Endothelial cell of umbilical vein (primary cell): ENCODE measurements around the gene FSTL4. TPM values are rescaled to one million over a fixed set of nuclear protein-coding genes. Genes with fewer than 3 reads are reported as not detected.

Experiments
- BruUV-seq: library from RNA; stranded (reverse); fragments of 400-500 nt; replicated peaks from 2 replicates; lab custom pipeline; 2021; lab: Mats Ljungman, UMichigan
- CTCF ChIA-PET: fragments of 300-600, 350-600 bp; sonication (Branson Sonifier 250); formaldehyde crosslinking; loops from one replicate; lab custom pipeline; 2021; ENCODE audit warnings: antibody characterized with exemption, inconsistent platforms; lab: Charles Lee
- POLR2A ChIA-PET: fragments of 300-600, 350-600 bp; sonication (Branson Sonifier 250); formaldehyde crosslinking; loops from one replicate; lab custom pipeline; 2021; ENCODE audit warnings: antibody characterized with exemption, inconsistent platforms; lab: Charles Lee
- DNase-seq: peaks from one replicate; pipeline ENCODE4 v3.0.0-alpha.2; 2011; ENCODE audit warnings: low read depth, low spot score
- FAIRE-seq: peaks from 2 replicates; lab custom pipeline; 2011; peaks lifted over from hg19 to GRCh38; lab: Jason Lieb, UNC
- H2AFZ ChIP-seq: 2 replicates; pipeline ENCODE4 v1.6.0; 2012; ENCODE audit warnings: low read depth, low read length, control low read depth, inconsistent platforms
- H3K27ac ChIP-seq: 2 replicates; pipeline ENCODE4 v1.5.1; 2011; ENCODE audit warnings: low read depth, mild to moderate bottlenecking, control low read depth, low read length, moderate library complexity; ENCODE audit not compliant: insufficient read depth
- H3K27me3 ChIP-seq, 2 experiments: 2 replicates each; pipeline versions ENCODE4 v1.6.0 to v1.6.1; 2011; ENCODE audit warnings: low read length in 2 of 2, mixed read lengths in 1 of 2; ENCODE audit not compliant: control insufficient read depth in 2 of 2, insufficient read depth in 2 of 2
- H3K36me3 ChIP-seq, 2 experiments: 2 replicates in 1 of 2; 3 replicates in 1 of 2; pipeline ENCODE4 v1.5.1; 2011; ENCODE audit warnings: low read length in 2 of 2, mild to moderate bottlenecking in 1 of 2, moderate library complexity in 1 of 2; ENCODE audit not compliant: control insufficient read depth in 2 of 2, insufficient read depth in 2 of 2; ENCODE audit errors: extremely low read depth in 1 of 2
- H3K4me1 ChIP-seq: 3 replicates; pipeline ENCODE4 v1.5.1; 2011; ENCODE audit warnings: mild to moderate bottlenecking, low read length; ENCODE audit not compliant: control insufficient read depth, insufficient read depth; ENCODE audit errors: extremely low read depth
- H3K4me2 ChIP-seq: 2 replicates; pipeline ENCODE4 v1.6.1; 2011; ENCODE audit warnings: low read length, control low read depth, mixed read lengths; ENCODE audit not compliant: insufficient read depth
- H3K4me3 ChIP-seq, 3 experiments: fragments of 200-600 bp in 1 of 3; sonication (generic), shearing (Covaris generic) in 1 of 3; replicated peaks in 1 of 3; 2 replicates each; pipeline ENCODE4 v1.5.1; 2011 to 2016; ENCODE audit warnings: control low read depth in 3 of 3, low read length in 3 of 3, mild to moderate bottlenecking in 2 of 3, inconsistent platforms in 1 of 3, low read depth in 1 of 3, moderate library complexity in 1 of 3; ENCODE audit not compliant: insufficient read depth in 1 of 3
- H3K79me2 ChIP-seq: 2 replicates; pipeline ENCODE4 v1.6.0; 2012; ENCODE audit warnings: low read length, inconsistent platforms; ENCODE audit not compliant: control insufficient read depth, insufficient read depth
- H3K9ac ChIP-seq: replicated peaks from 2 replicates; pipeline ENCODE3; 2011; ENCODE audit warnings: low read length, control low read depth; ENCODE audit not compliant: insufficient read depth; ENCODE audit errors: extremely low read depth
- H3K9me1 ChIP-seq: replicated peaks from 3 replicates; pipeline ENCODE4 v1.6.0; 2011; ENCODE audit warnings: mild to moderate bottlenecking, low read length; ENCODE audit not compliant: control insufficient read depth, insufficient read depth; ENCODE audit errors: extremely low read depth
- H3K9me3 ChIP-seq: replicated peaks from 2 replicates; pipeline ENCODE4 v1.5.1; 2012; ENCODE audit warnings: low read length, inconsistent platforms; ENCODE audit not compliant: control insufficient read depth, insufficient read depth
- H4K20me1 ChIP-seq: replicated peaks from 2 replicates; pipeline ENCODE3; 2011; ENCODE audit warnings: mild to moderate bottlenecking, low read length; ENCODE audit not compliant: control insufficient read depth, insufficient read depth; ENCODE audit errors: extremely low read depth
- FOS ChIP-seq: IDR thresholded peaks from 2 replicates; pipeline ENCODE4 v1.6.1; 2011; ENCODE audit warnings: mild to moderate bottlenecking, low read length, moderate library complexity, borderline replicate concordance; ENCODE audit not compliant: insufficient read depth
- JUN ChIP-seq: IDR thresholded peaks from 2 replicates; pipeline ENCODE4 v1.6.1; 2011; ENCODE audit warnings: borderline replicate concordance, low read depth; ENCODE audit not compliant: insufficient read length, insufficient read depth
- POLR2AphosphoS5 ChIP-seq: IDR thresholded peaks from 2 replicates; pipeline ENCODE4 v1.6.1; 2012; ENCODE audit warnings: low read depth, mild to moderate bottlenecking, control low read depth, low read length, moderate library complexity; ENCODE audit not compliant: insufficient read depth
- dilution Hi-C: fragments of 300-500 bp; cut with MboI; formaldehyde crosslinking; loops from one replicate; pipeline ENCODE4 v1.15.0; 2019; ENCODE audit warnings: low sequenced_read_pairs; ENCODE audit not compliant: extremely low pct_ligation_motif_present
- intact Hi-C: fragments of 100-400 bp; cut with micrococcal nuclease; formaldehyde crosslinking; loops from one replicate; pipeline ENCODE4 v1.10.0; 2022
- polyA plus RNA-seq, 4 experiments: library from polyadenylated mRNA; depleted of rRNA in 3 of 4; stranded (reverse) in 3 of 4; unstranded in 1 of 4; fragments of >200 nt; gene quantifications; 2 replicates each; pipeline versions ENCODE4 v1.2.1 to v1.2.3, GENCODE V29; 2011 to 2012; ENCODE audit warnings: missing spikeins in 1 of 4
- total RNA-seq: library from RNA; stranded (reverse); gene quantifications from 2 replicates; pipeline ENCODE4 v1.2.3, GENCODE V29; 2021
- TF ChIP-seq, protein P1 (sequence below): IDR thresholded peaks from 2 replicates; pipeline ENCODE4 v1.6.1; 2011; ENCODE audit not compliant: insufficient read depth, insufficient read length
- TF ChIP-seq, protein P2 (sequence below), 2 donors: IDR thresholded peaks; 1 replicate in 1 of 2; 2 replicates in 1 of 2; pipeline ENCODE4 v1.5.1; 2011; ENCODE audit warnings: low read length in 2 of 2, mild to moderate bottlenecking in 2 of 2, moderate library complexity in 2 of 2, control low read depth in 1 of 2, inconsistent platforms in 1 of 2, low read depth in 1 of 2; ENCODE audit not compliant: insufficient read depth in 1 of 2; ENCODE audit errors: extremely low read depth in 1 of 2

FSTL4 gene
- total and polyA plus RNA-seq, 2 donors (not counting 3 experiments of a cell fraction or from before 2014, with no cell fraction given), result 0.18 TPM; not detected in 1

DNA sequence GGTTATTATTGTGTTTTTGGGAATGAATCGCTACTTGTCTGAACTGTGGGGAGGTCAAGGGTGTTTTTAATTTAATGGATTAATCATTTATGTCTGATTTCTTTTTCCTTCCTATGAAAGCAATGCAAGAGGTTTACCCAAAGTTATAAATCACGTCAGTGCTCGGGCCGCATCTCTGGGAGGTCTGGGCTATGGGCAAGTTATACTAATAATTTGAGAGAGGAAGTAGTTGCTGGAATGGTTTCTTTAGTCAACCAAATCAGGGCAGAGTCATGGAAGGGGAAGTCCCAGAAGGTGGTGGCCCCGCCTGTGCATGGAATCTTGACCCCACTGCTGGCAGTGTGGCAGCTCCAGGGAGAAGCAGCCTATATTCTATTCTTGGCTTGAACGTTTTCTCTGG lies 380.3 kb downstream of the FSTL4 start:
- CTCF ChIA-PET, result interaction anchor here (1.4 to 1.7 kb wide), 3 partner anchors 9 to 118 kb away, joined by 3 to 7 read pairs (median 4); no protein-coding TSS in a partner anchor
- Histone ChIP-seq H3K79me2 (no peaks in the 10 kb centered on the region), H3K27ac (no peak overlapping the region), H3K36me3 (no peaks in the 10 kb centered on the region), H3K4me1 (peaks cover 8% of the 10 kb centered on the region), H3K4me3 (no peak overlapping the region), H4K20me1 (no peaks in the 10 kb centered on the region), H2AFZ (no peak overlapping the region), H3K4me2 (no peak overlapping the region), H3K9ac (no peak overlapping the region), H3K27me3 (no peaks in the 10 kb centered on the region), H3K9me3 (no peaks in the 10 kb centered on the region), H3K9me1 (no peaks in the 10 kb centered on the region)
- TF ChIP-seq, protein P1, sequence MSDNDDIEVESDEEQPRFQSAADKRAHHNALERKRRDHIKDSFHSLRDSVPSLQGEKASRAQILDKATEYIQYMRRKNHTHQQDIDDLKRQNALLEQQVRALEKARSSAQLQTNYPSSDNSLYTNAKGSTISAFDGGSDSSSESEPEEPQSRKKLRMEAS, result no peak
- TF ChIP-seq JUN, result no peak
- DNase-seq (no peak), FAIRE-seq (no peak)
- no TSS peak for BruUV-seq
- dilution Hi-C loops (no loop called here), intact Hi-C loops (no loop called here)
- POLR2A ChIA-PET, result no interaction called here

DNA sequence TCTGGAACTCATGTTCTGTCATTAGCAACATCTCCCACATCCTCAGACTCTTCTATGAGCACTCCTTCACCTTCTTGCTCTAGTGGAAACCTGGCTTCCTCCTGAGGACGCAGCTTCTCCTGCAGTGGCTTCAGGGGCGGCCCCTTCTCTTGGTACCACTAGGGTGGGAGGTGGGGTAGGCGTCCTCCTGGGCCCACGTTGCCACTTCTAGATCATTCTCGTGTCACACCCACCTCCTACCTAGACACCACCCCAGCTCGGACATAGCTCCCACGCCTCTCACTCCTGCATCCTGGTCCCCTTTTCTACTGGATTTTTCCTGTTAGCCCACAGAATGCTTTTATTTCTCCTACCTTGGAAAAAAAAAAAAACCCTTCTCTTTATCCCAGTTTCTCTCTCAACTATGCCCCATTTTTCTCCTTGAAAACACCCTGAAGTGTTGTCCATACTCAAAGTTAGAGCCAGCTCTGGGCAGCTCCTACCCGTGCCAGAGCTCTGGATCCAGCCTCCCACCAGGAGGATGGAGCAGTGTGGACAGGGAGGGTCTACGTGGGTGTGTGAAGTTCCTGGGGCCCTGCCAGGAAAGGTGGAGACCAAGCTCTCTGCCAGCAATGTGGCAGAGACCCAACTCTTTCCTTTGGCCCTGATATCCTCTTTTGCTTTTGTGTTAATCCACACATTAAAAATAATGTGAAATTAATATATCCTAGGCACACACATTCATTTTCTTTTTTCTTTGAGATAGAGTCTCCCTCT lies 381.3 kb downstream of the FSTL4 start:
- DNase-seq (no peak), FAIRE-seq (no peak)
- Histone ChIP-seq H3K4me3 (no peak overlapping the region), H3K36me3 (no peaks in the 10 kb centered on the region), H3K9me1 (no peaks in the 10 kb centered on the region), H3K9me3 (no peaks in the 10 kb centered on the region), H3K79me2 (no peaks in the 10 kb centered on the region), H3K4me2 (no peak overlapping the region), H3K27ac (no peak overlapping the region), H3K4me1 (peaks cover 7% of the 10 kb centered on the region), H3K9ac (no peak overlapping the region), H2AFZ (no peak overlapping the region), H3K27me3 (no peaks in the 10 kb centered on the region), H4K20me1 (no peaks in the 10 kb centered on the region)
- no peak for TF ChIP-seq POLR2AphosphoS5
- TF ChIP-seq, protein P1, result no peak
- TF ChIP-seq FOS, result no peak
- TF ChIP-seq, protein P2, sequence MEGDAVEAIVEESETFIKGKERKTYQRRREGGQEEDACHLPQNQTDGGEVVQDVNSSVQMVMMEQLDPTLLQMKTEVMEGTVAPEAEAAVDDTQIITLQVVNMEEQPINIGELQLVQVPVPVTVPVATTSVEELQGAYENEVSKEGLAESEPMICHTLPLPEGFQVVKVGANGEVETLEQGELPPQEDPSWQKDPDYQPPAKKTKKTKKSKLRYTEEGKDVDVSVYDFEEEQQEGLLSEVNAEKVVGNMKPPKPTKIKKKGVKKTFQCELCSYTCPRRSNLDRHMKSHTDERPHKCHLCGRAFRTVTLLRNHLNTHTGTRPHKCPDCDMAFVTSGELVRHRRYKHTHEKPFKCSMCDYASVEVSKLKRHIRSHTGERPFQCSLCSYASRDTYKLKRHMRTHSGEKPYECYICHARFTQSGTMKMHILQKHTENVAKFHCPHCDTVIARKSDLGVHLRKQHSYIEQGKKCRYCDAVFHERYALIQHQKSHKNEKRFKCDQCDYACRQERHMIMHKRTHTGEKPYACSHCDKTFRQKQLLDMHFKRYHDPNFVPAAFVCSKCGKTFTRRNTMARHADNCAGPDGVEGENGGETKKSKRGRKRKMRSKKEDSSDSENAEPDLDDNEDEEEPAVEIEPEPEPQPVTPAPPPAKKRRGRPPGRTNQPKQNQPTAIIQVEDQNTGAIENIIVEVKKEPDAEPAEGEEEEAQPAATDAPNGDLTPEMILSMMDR (IDR thresholded peaks at IDR 0.05; ENCODE audit: extremely low read depth in 1 of 2, insufficient read depth in 1 of 2, low read depth in 1 of 2, low read length in 2 of 2), result no peak
- CTCF ChIA-PET, result interaction anchor here (1.4 to 1.7 kb wide), 3 partner anchors 10 to 117 kb away, joined by 3 to 7 read pairs (median 4); no protein-coding TSS in a partner anchor
- dilution Hi-C loops (no loop called here), intact Hi-C loops (no loop called here)
- BruUV-seq, result no TSS peak
- POLR2A ChIA-PET, result no interaction called here
